SK-N-SH treated with all-trans-retinoic acid at 6 μM for 48 hours (cell line): ENCODE measurements around the gene CD177.

Source experiments
- ATAC-seq: fragments of 200-7000 bp; cut with Tn5 transposase; 3 replicates; pipeline ENCODE4 v1.9.1; 2020; ENCODE audit warnings: mild to moderate bottlenecking, moderate library complexity
- ARNTL ChIP-seq: fragments of 450-650 bp; formaldehyde crosslinking; IDR thresholded peaks from 2 replicates; pipeline ENCODE4 v1.5.0; 2020; ENCODE audit warnings: low read depth, mild to moderate bottlenecking, moderate library complexity, borderline replicate concordance
- BACH2 ChIP-seq: fragments of 250-450 bp; sonication (Bioruptor Pico); IDR thresholded peaks from 2 replicates; pipeline ENCODE4 v1.9.0; 2021; ENCODE audit warnings: mild to moderate bottlenecking, borderline replicate concordance
- CREB5 ChIP-seq: fragments of 250-450 bp; sonication (Bioruptor Pico); IDR thresholded peaks from 2 replicates; pipeline ENCODE4 v1.5.1; 2020; ENCODE audit warnings: low read depth, mild to moderate bottlenecking, moderate library complexity
- CSDC2 ChIP-seq: fragments of 250-450 bp; sonication (Bioruptor Pico); IDR thresholded peaks from 2 replicates; pipeline ENCODE4 v1.5.0; 2020; ENCODE audit warnings: mild to moderate bottlenecking, moderate library complexity
- ESRRG ChIP-seq: fragments of 250-450 bp; sonication (Bioruptor Pico); IDR thresholded peaks from 2 replicates; pipeline ENCODE4 v1.6.1; 2021; ENCODE audit warnings: mild to moderate bottlenecking
- GLIS3 ChIP-seq: fragments of 250-450 bp; sonication (Bioruptor Pico); IDR thresholded peaks from 2 replicates; pipeline ENCODE4 v1.5.0; 2020; ENCODE audit warnings: mild to moderate bottlenecking, moderate library complexity
- ISL1 ChIP-seq: fragments of 250-450 bp; sonication (Bioruptor Pico); IDR thresholded peaks from 2 replicates; pipeline ENCODE4 v2.1.2; 2022; ENCODE audit warnings: mild to moderate bottlenecking, moderate library complexity
- OSR1 ChIP-seq: fragments of 250-450 bp; sonication (Bioruptor Pico); IDR thresholded peaks from 2 replicates; pipeline ENCODE4 v1.8.0; 2022; ENCODE audit warnings: moderate library complexity, mild to moderate bottlenecking, inconsistent platforms
- PATZ1 ChIP-seq: fragments of 250-450 bp; sonication (Bioruptor Pico); IDR thresholded peaks from 2 replicates; pipeline ENCODE4 v1.8.0; 2020; ENCODE audit warnings: mild to moderate bottlenecking, moderate library complexity, borderline replicate concordance
- POU6F1 ChIP-seq: fragments of 250-450 bp; sonication (Bioruptor Pico); IDR thresholded peaks from 2 replicates; pipeline ENCODE4 v1.8.0; 2021; ENCODE audit warnings: low read depth, mild to moderate bottlenecking, moderate library complexity, borderline replicate concordance
- PPARA ChIP-seq: fragments of 250-450 bp; sonication (Bioruptor Pico); IDR thresholded peaks from 2 replicates; pipeline ENCODE4 v1.5.0; 2020; ENCODE audit warnings: mild to moderate bottlenecking, borderline replicate concordance
- RARB ChIP-seq: fragments of 250-450 bp; sonication (Bioruptor Pico); IDR thresholded peaks from 2 replicates; pipeline ENCODE4 v1.8.0; 2021; ENCODE audit warnings: mild to moderate bottlenecking, moderate library complexity
- SNAI2 ChIP-seq: fragments of 250-450 bp; sonication (Bioruptor Pico); IDR thresholded peaks from 2 replicates; pipeline ENCODE4 v1.5.0; 2020; ENCODE audit warnings: mild to moderate bottlenecking, moderate library complexity
- TCF4 ChIP-seq: fragments of 250-450 bp; sonication (Bioruptor Pico); IDR thresholded peaks from 2 replicates; pipeline ENCODE4 v1.8.0; 2021; ENCODE audit warnings: mild to moderate bottlenecking, moderate library complexity, borderline replicate concordance
- TOX ChIP-seq: fragments of 250-450 bp; sonication (Bioruptor Pico); IDR thresholded peaks from 2 replicates; pipeline ENCODE4 v1.8.0; 2021; ENCODE audit warnings: mild to moderate bottlenecking, moderate library complexity, borderline replicate concordance
- TSHZ2 ChIP-seq: fragments of 250-450 bp; sonication (Bioruptor Pico); IDR thresholded peaks from 2 replicates; pipeline ENCODE4 v1.5.0; 2020; ENCODE audit warnings: mild to moderate bottlenecking, moderate library complexity
- ZC3H10 ChIP-seq: fragments of 250-450 bp; sonication (Bioruptor Pico); IDR thresholded peaks from 2 replicates; pipeline ENCODE4 v1.5.1; 2021; ENCODE audit warnings: mild to moderate bottlenecking, moderate library complexity
- ZFP30 ChIP-seq: fragments of 450-650 bp; formaldehyde crosslinking; IDR thresholded peaks from 2 replicates; pipeline ENCODE4 v1.5.0; 2022; ENCODE audit warnings: mild to moderate bottlenecking, moderate library complexity
- ZNF565 ChIP-seq: fragments of 450-650 bp; formaldehyde crosslinking; conservative IDR thresholded peaks from 2 replicates; pipeline ENCODE4 v1.5.0; 2020; ENCODE audit warnings: low read depth, mild to moderate bottlenecking, moderate library complexity
- ZNF70 ChIP-seq: fragments of 450-650 bp; formaldehyde crosslinking; IDR thresholded peaks from 2 replicates; pipeline ENCODE4 v1.5.0; 2020; ENCODE audit warnings: mild to moderate bottlenecking, moderate library complexity
- ZNF8 ChIP-seq: fragments of 450-650 bp; formaldehyde crosslinking; IDR thresholded peaks from 2 replicates; pipeline ENCODE4 v1.5.0; 2020; ENCODE audit warnings: mild to moderate bottlenecking, moderate library complexity

CD177 gene

GRCh38 chr19:43329989-43330388 lies 23.5 kb upstream of the CD177 start:
- no peak for ATAC-seq

GRCh38 chr19:43330726-43331434 lies 22.6 kb upstream of the CD177 start:
- no peak for ATAC-seq
- no peak for TF ChIP-seq GLIS3 (CRISPR knock-in tag)
- TF ChIP-seq CREB5: no peak
- no peak for TF ChIP-seq ARNTL (CRISPR knock-in tag)
- no peak for TF ChIP-seq CSDC2 (CRISPR knock-in tag)
- TF ChIP-seq TSHZ2 (CRISPR knock-in tag): no peak
- TF ChIP-seq ZNF8 (CRISPR knock-in tag): no peak
- TF ChIP-seq BACH2 (CRISPR knock-in tag): no peak
- TF ChIP-seq ISL1 (CRISPR knock-in tag): no peak
- TF ChIP-seq ZC3H10 (CRISPR knock-in tag): no peak
- TF ChIP-seq ZNF565 (CRISPR knock-in tag): no peak

More at GRCh38 chr19:43329989-43330388, 23.5 kb upstream of the CD177 start:
- TF ChIP-seq TOX (CRISPR knock-in tag): no peak
- no peak for TF ChIP-seq RARB (CRISPR knock-in tag)
- no peak for TF ChIP-seq TCF4
- no peak for TF ChIP-seq POU6F1 (CRISPR knock-in tag)
- TF ChIP-seq GLIS3 (CRISPR knock-in tag): no peak
- no peak for TF ChIP-seq TSHZ2 (CRISPR knock-in tag)
- TF ChIP-seq ESRRG: no peak
- TF ChIP-seq PPARA (CRISPR knock-in tag): no peak
- TF ChIP-seq PATZ1 (CRISPR knock-in tag): no peak
- TF ChIP-seq CREB5: no peak
- TF ChIP-seq OSR1 (CRISPR knock-in tag): no peak
- TF ChIP-seq ZNF8 (CRISPR knock-in tag): no peak
- TF ChIP-seq SNAI2 (CRISPR knock-in tag): no peak
- no peak for TF ChIP-seq BACH2 (CRISPR knock-in tag)
- no peak for TF ChIP-seq ZFP30
- TF ChIP-seq ZNF70: no peak
- no peak for TF ChIP-seq ZC3H10 (CRISPR knock-in tag)
